ENCODE data around the gene PPP2R3A.
"Not testable (repeated sequence)": the region's sequence is repeated elsewhere in the genome, so short reads cannot be mapped to it uniquely, and the experiment has no call there.

GRCh38 chr3:136119783-136120182 lies 154.3 kb downstream of the PPP2R3A start:
- TF ChIP-seq CTCF (optimal IDR thresholded peaks at IDR 0.05 in 1 of 3, IDR thresholded peaks at IDR 0.05 in 1 of 3, conservative IDR thresholded peaks at IDR 0.05 in 1 of 3; ENCODE audit: extremely low read depth in 1 of 3, insufficient read depth in 2 of 3, low read length in 3 of 3); EZH2 (IDR thresholded peaks at IDR 0.05; ENCODE audit: low read length): not testable (repeated sequence)
